PC-3 (cell line): ENCODE measurements around the gene PRIM2.
"Not testable (repeated sequence)": the region's sequence is repeated elsewhere in the genome, so short reads cannot be mapped to it uniquely, and the experiment has no call there.

Source experiments
- CTCF ChIP-seq: fragments of 300-600 bp; sonication (generic); conservative IDR thresholded peaks from 2 replicates; pipeline ENCODE4 v1.5.1; 2017; ENCODE audit warnings: antibody characterized with exemption, low read depth, mild to moderate bottlenecking, low read length
- EZH2 ChIP-seq: fragments of 300-600 bp; sonication (generic); IDR thresholded peaks from one replicate; pipeline ENCODE4 v1.6.1; 2017; ENCODE audit warnings: antibody characterized with exemption, mild to moderate bottlenecking, low read length; ENCODE audit not compliant: unreplicated experiment

GRCh38 chr6:57343342-57343741 is 25.9 kb downstream of the PRIM2 start:
- TF ChIP-seq CTCF, EZH2: not testable (repeated sequence)
